NCI-H82 treated with DMSO at 0.1 percent for 48 hours (cell line): ENCODE measurements around the gene NSUN6.

Experiments
- DNase-seq: peaks from one replicate; lab custom pipeline; 2025; ENCODE audit not compliant: unreplicated experiment; lab: John Stamatoyannopoulos, UW

NSUN6 gene

GRCh38 chr10:18563003-18563726 is 88.2 kb downstream of the NSUN6 start:
- DNase-seq, result no peak

- no peak for DNase-seq
Measured at GRCh38 chr10:18561861-18562551, 89.4 kb downstream of the NSUN6 start.

GRCh38 chr10:18557960-18558359 is 93.4 kb downstream of the NSUN6 start:
- no peak for DNase-seq

GRCh38 chr10:18556522-18557147 is 94.8 kb downstream of the NSUN6 start:
- no peak for DNase-seq

- no peak for DNase-seq
Measured at GRCh38 chr10:18554479-18554878, 96.9 kb downstream of the NSUN6 start.

- no peak for DNase-seq
Measured at GRCh38 chr10:18551473-18551872, 99.9 kb downstream of the NSUN6 start.

- DNase-seq, result no peak
Measured at GRCh38 chr10:18549105-18549504, 102.3 kb downstream of the NSUN6 start.

- DNase-seq, result no peak
Measured at GRCh38 chr10:18545621-18546305, 105.6 kb downstream of the NSUN6 start.

- DNase-seq, result no peak
Measured at GRCh38 chr10:18542832-18543231, 108.6 kb downstream of the NSUN6 start.

GRCh38 chr10:18540195-18540594 is 111.2 kb downstream of the NSUN6 start:
- no peak for DNase-seq

- no peak for DNase-seq
Measured at GRCh38 chr10:18539335-18539734, 112.1 kb downstream of the NSUN6 start.

- no peak for DNase-seq
Measured at GRCh38 chr10:18533896-18534295, 117.5 kb downstream of the NSUN6 start.

GRCh38 chr10:18532881-18533535 is 118.4 kb downstream of the NSUN6 start:
- peak; percentile 66 for DNase-seq

GRCh38 chr10:18528292-18528691 is 123.1 kb downstream of the NSUN6 start:
- no peak for DNase-seq

- DNase-seq, result peak; percentile 32
Measured at GRCh38 chr10:18527687-18528086, 123.7 kb downstream of the NSUN6 start.

GRCh38 chr10:18523858-18524257 is 127.5 kb downstream of the NSUN6 start:
- no peak for DNase-seq

GRCh38 chr10:18523025-18523424 is 128.4 kb downstream of the NSUN6 start:
- no peak for DNase-seq

GRCh38 chr10:18516851-18517250 is 134.5 kb downstream of the NSUN6 start:
- no peak for DNase-seq

GRCh38 chr10:18514537-18514936 is 136.8 kb downstream of the NSUN6 start:
- DNase-seq, result no peak

- DNase-seq, result no peak
Measured at GRCh38 chr10:18508587-18508986, 142.8 kb downstream of the NSUN6 start.
